HepG2 (cell line): Measurements from ENCODE around the gene UQCR11. TPM values are rescaled to one million over a fixed set of nuclear protein-coding genes. Genes with fewer than 3 reads are reported as not detected.
A peak's percentile ranks its signal among the peaks of the same experiment; 100 is the strongest.

Experiments used
- ATAC-seq: fragments of 200-7000 bp; cut with Tn5 transposase; 3 replicates; pipeline ENCODE4 v1.9.1; 2020; ENCODE audit warnings: mild to moderate bottlenecking, moderate library complexity
- BruUV-seq: library from RNA; stranded (reverse); fragments of 400-500 nt; replicated peaks from 2 replicates; lab custom pipeline; 2021; lab: Mats Ljungman, UMichigan
- CTCF ChIA-PET: fragments of 300-600 bp; formaldehyde crosslinking; extraction: SDS; loops from one replicate; lab custom pipeline; 2021; ENCODE audit warnings: low total read pairs, inconsistent platforms, low intra/inter-chr PET ratio; lab: Yijun Ruan, JAX
- POLR2A ChIA-PET: fragments of 350-600 bp; sonication (Branson Sonifier 250); formaldehyde crosslinking; loops from one replicate; lab custom pipeline; 2020; ENCODE audit warnings: antibody characterized with exemption, inconsistent platforms; lab: Yijun Ruan, JAX
- DNase-seq: peaks from one replicate; pipeline ENCODE4 v3.0.0-alpha.2; 2015; ENCODE audit warnings: low spot score
- FAIRE-seq: peaks from 3 replicates; lab custom pipeline; 2011; peaks lifted over from hg19 to GRCh38; lab: Jason Lieb, UNC
- H2AFZ ChIP-seq: one replicate; pipeline ENCODE4 v1.6.1; 2011; ENCODE audit warnings: low read length, inconsistent platforms
- H3K27ac ChIP-seq: fragments of 300-600 bp; 3 replicates; pipeline ENCODE4 v1.8.0; 2011; ENCODE audit warnings: mixed run types, mild to moderate bottlenecking, mixed read lengths, low read length, inconsistent platforms; ENCODE audit not compliant: insufficient read depth; ENCODE audit errors: extremely low read length
- H3K27me3 ChIP-seq, 2 experiments: fragments of 200-600 bp in 1 of 2; 2 replicates in 1 of 2; 3 replicates in 1 of 2; pipeline versions ENCODE4 v1.6.0 to v1.8.0; 2011; ENCODE audit warnings: low read length in 2 of 2, mild to moderate bottlenecking in 2 of 2, moderate library complexity in 2 of 2, inconsistent platforms in 1 of 2; ENCODE audit not compliant: insufficient read depth in 2 of 2, control insufficient read depth in 1 of 2
- H3K36me3 ChIP-seq, 2 experiments: fragments of 200-600 bp in 1 of 2; replicated peaks in 1 of 2; 2 replicates in 1 of 2; 3 replicates in 1 of 2; pipeline versions ENCODE4 v1.5.1 to v1.8.0; 2011; ENCODE audit warnings: low read length in 2 of 2, inconsistent platforms in 1 of 2; ENCODE audit not compliant: insufficient read depth in 2 of 2, control insufficient read depth in 1 of 2
- H3K4me1 ChIP-seq: 2 replicates; pipeline ENCODE4 v1.5.1; 2012; ENCODE audit warnings: low read length, inconsistent platforms; ENCODE audit not compliant: insufficient read depth
- H3K4me2 ChIP-seq: 2 replicates; pipeline ENCODE4 v1.6.0; 2011; ENCODE audit warnings: low read depth, low read length, inconsistent platforms
- H3K4me3 ChIP-seq, 3 experiments: fragments of 200-600 bp in 1 of 3; sonication (generic), shearing (Covaris generic) in 1 of 3; replicated peaks in 1 of 3; 2 replicates each; pipeline ENCODE4 v1.5.1; 2011 to 2016; ENCODE audit warnings: low read length in 3 of 3, inconsistent platforms in 2 of 3, low read depth in 2 of 3, mild to moderate bottlenecking in 2 of 3, control low read depth in 1 of 3, mixed read lengths in 1 of 3; ENCODE audit not compliant: insufficient read depth in 1 of 3
- H3K79me2 ChIP-seq: one replicate; pipeline ENCODE4 v1.6.1; 2011; ENCODE audit warnings: low read length, inconsistent platforms; ENCODE audit not compliant: insufficient read depth
- H3K9ac ChIP-seq: 2 replicates; pipeline ENCODE4 v1.6.0; 2011; ENCODE audit warnings: mild to moderate bottlenecking, low read depth, low read length, inconsistent platforms; ENCODE audit not compliant: insufficient read depth
- H3K9me3 ChIP-seq: 2 replicates; pipeline ENCODE4 v1.5.1; 2012; ENCODE audit warnings: mild to moderate bottlenecking, low read length
- H4K20me1 ChIP-seq: 2 replicates; pipeline ENCODE4 v1.6.0; 2011; ENCODE audit warnings: inconsistent platforms, mild to moderate bottlenecking, low read length, moderate library complexity; ENCODE audit not compliant: insufficient read depth
- CBFB ChIP-seq: sonication (generic); formaldehyde crosslinking; IDR thresholded peaks from 2 replicates; pipeline ENCODE4 v1.4.0; 2020; ENCODE audit warnings: missing genetic modification reagents
- SOX5 ChIP-seq: IDR thresholded peaks from 2 replicates; pipeline ENCODE4 v1.6.1; 2016; ENCODE audit warnings: borderline replicate concordance
- SUZ12 ChIP-seq: fragments of 150-350 bp; IDR thresholded peaks from 2 replicates; pipeline ENCODE4 v1.6.1; 2014; ENCODE audit warnings: low read depth, low read length
- ZNF709 ChIP-seq: sonication (generic); formaldehyde crosslinking; IDR thresholded peaks from 2 replicates; pipeline ENCODE4 v1.5.0; 2020; ENCODE audit warnings: mild to moderate bottlenecking, missing genetic modification reagents
- ZNF737 ChIP-seq: sonication (generic); formaldehyde crosslinking; IDR thresholded peaks from 2 replicates; pipeline ENCODE4 v1.5.0; 2020; ENCODE audit warnings: missing genetic modification reagents, mild to moderate bottlenecking, borderline replicate concordance
- ZNF878 ChIP-seq: sonication (generic); formaldehyde crosslinking; IDR thresholded peaks from 2 replicates; pipeline ENCODE4 v1.8.1; 2023; ENCODE audit warnings: mild to moderate bottlenecking, missing genetic modification reagents, moderate library complexity
- ZNF883 ChIP-seq: sonication (generic); formaldehyde crosslinking; IDR thresholded peaks from 2 replicates; pipeline ENCODE4 v1.5.1; 2020; ENCODE audit warnings: mild to moderate bottlenecking, missing genetic modification reagents; ENCODE audit errors: not compliant biosample characterization
- WGBS: methylation state at CpG from one replicate; pipeline ENCODE4 v1.1.6; 2017; ENCODE audit warnings: low lambda C conversion rate; 5-methylcytosine and 5-hydroxymethylcytosine counted together
- in situ Hi-C: cut with HindIII; loops from 2 replicates; pipeline ENCODE4 v1.10.0; 2017; ENCODE audit warnings: low pct_unique_long_range_greater_than_20kb; ENCODE audit not compliant: extremely low pct_ligation_motif_present
- intact Hi-C: fragments of 100-400 bp; cut with micrococcal nuclease; formaldehyde crosslinking; loops from one replicate; pipeline ENCODE4 v1.10.0; 2022; ENCODE audit not compliant: unreplicated experiment
- polyA plus RNA-seq, 8 experiments: library from polyadenylated mRNA; depleted of rRNA in 3 of 8; stranded (reverse) in 7 of 8; unstranded in 1 of 8; fragments of >200 nt; fragmentation: Illumina TruSeq in 4 of 8; extraction: Trizol in 4 of 8; gene quantifications; 2 replicates each; pipeline versions ENCODE4 v1.2.1 to v1.2.3, GENCODE V29; 2011 to 2016; ENCODE audit warnings: low read depth in 4 of 8, missing spikeins in 1 of 8, mixed read lengths in 1 of 8; ENCODE audit not compliant: insufficient read depth in 1 of 8
- total RNA-seq, 5 experiments: library from RNA; depleted of rRNA; stranded (reverse); fragments of >200 nt; fragmentation: Illumina TruSeq; extraction: Trizol; gene quantifications; 2 replicates each; pipeline ENCODE4 v1.2.3, GENCODE V29; 2016; ENCODE audit warnings: low read depth in 1 of 5
- TF ChIP-seq, protein P1 (sequence below): sonication (generic); formaldehyde crosslinking; IDR thresholded peaks from 2 replicates; pipeline ENCODE4 v1.5.0; 2020; ENCODE audit warnings: missing genetic modification reagents, mild to moderate bottlenecking, borderline replicate concordance
- TF ChIP-seq, protein P2 (sequence below): sonication (generic); formaldehyde crosslinking; IDR thresholded peaks from 2 replicates; pipeline ENCODE4 v1.9.0; 2021; ENCODE audit warnings: missing genetic modification reagents, mild to moderate bottlenecking, borderline replicate concordance
- TF ChIP-seq, protein P3 (sequence below): sonication (generic); formaldehyde crosslinking; IDR thresholded peaks from 2 replicates; pipeline ENCODE4 v1.4.0; 2020; ENCODE audit warnings: mild to moderate bottlenecking, missing genetic modification reagents

UQCR11 gene
- total and polyA plus RNA-seq, 2 of the 13 experiments (the other 11 are each of a cell fraction or from before 2014, with no cell fraction given) = 125 to 214 TPM

DNA sequence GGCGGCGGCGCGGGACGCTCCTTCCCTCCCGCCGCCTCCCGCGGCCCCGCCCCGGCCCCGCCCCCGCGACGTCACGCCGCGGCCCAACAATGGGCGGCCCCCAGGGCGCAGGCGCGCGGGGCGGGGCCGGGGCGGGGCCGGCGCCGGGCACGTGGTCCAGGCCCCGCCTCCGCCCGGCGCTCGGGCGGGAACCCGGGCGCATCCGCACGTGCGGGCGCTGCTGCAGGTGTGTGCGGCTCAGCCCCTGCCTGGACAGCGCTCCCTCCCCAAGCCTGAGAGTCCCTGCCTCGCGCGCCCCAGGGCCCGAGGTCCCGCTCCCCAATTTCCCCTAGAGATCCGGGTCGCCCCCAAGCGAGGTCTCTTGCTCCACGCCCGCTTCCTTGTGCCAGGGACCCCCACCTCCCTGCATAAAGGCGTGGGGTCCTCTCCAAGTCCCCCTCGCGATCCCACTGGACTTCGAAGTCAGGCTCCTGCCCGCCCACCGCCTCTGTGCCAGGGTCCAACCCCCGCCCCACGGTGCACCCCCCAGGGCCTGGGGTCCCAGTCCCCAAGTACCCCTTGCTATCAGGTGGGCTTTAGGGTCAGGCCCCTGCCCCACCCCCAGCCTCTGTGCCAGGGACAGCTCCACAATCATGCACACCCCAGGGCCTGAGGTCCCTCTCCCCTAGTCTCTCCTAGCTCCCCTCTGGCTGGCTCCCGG is 36.8 kb downstream of the UQCR11 start, which contains the start of gene MEX3D:
MEX3D (minus strand) TSS at position 6 of the 700 bp plus-strand sequence. CDS start 267 bp downstream, outside the sequence.
- ChIA-PET POLR2A (no interaction called here), CTCF (no interaction called here)
- H3K4me1 ChIP-seq = peaks cover 22% of the 10 kb centered on the region
- peak within 1 kb of the TSS; percentile 72 to 81 (median 75); a peak in 5 of 6 replicates for H3K4me3 ChIP-seq
- peaks cover 11% of the 10 kb centered on the region for H3K79me2 ChIP-seq
- intact Hi-C loops = no loop called here
- H3K9ac ChIP-seq = peak within 1 kb of the TSS; percentile 74
- in situ Hi-C loops = no loop called here
- H3K9me3 ChIP-seq = no peaks in the 10 kb centered on the region
- peak within 1 kb of the TSS; percentile 76 for H3K4me2 ChIP-seq
- no peak within 1 kb of the TSS for H2AFZ ChIP-seq
- DNase-seq (peak; percentile 34), FAIRE-seq (no peak), ATAC-seq (peak; percentile 49)
- no peak within 1 kb of the TSS for H3K27ac ChIP-seq
- peaks cover 0 to 2% of the 10 kb centered on the region in 2 experiments; a peak in 3 of 5 replicates for H3K36me3 ChIP-seq
- peaks cover 0 to 8% of the 10 kb centered on the region in 2 experiments; a peak in 2 of 5 replicates for H3K27me3 ChIP-seq
- H4K20me1 ChIP-seq = 0 out of 2 replicates have a peak, but pooled peaks cover 6% of the 10 kb centered on the region
- WGBS = 72% methylated on average over 16 of the region's 63 CpGs
- no TSS peak for BruUV-seq
- no peak for TF ChIP-seq SUZ12
- TF ChIP-seq ZNF883 = peak; percentile 74
- TF ChIP-seq, protein P1, sequence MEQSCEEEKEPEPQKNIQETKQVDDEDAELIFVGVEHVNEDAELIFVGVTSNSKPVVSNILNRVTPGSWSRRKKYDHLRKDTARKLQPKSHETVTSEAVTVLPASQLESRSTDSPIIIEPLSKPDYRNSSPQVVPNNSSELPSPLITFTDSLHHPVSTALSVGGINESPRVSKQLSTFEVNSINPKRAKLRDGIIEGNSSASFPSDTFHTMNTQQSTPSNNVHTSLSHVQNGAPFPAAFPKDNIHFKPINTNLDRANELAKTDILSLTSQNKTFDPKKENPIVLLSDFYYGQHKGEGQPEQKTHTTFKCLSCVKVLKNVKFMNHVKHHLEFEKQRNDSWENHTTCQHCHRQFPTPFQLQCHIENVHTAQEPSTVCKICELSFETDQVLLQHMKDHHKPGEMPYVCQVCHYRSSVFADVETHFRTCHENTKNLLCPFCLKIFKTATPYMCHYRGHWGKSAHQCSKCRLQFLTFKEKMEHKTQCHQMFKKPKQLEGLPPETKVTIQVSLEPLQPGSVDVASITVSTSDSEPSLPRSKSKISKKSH (CRISPR knock-in tag) = peak; percentile 64; the same call in 1 of the 2 replicates
- 0 out of 2 replicates have a peak, but pooled peaks have one; percentile 22 for TF ChIP-seq CBFB (CRISPR knock-in tag)
- TF ChIP-seq, protein P2, sequence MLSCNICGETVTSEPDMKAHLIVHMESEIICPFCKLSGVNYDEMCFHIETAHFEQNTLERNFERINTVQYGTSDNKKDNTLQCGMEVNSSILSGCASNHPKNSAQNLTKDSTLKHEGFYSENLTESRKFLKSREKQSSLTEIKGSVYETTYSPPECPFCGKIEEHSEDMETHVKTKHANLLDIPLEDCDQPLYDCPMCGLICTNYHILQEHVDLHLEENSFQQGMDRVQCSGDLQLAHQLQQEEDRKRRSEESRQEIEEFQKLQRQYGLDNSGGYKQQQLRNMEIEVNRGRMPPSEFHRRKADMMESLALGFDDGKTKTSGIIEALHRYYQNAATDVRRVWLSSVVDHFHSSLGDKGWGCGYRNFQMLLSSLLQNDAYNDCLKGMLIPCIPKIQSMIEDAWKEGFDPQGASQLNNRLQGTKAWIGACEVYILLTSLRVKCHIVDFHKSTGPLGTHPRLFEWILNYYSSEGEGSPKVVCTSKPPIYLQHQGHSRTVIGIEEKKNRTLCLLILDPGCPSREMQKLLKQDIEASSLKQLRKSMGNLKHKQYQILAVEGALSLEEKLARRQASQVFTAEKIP = no peak
- TF ChIP-seq ZNF737 (CRISPR knock-in tag) = no peak
- TF ChIP-seq, protein P3, sequence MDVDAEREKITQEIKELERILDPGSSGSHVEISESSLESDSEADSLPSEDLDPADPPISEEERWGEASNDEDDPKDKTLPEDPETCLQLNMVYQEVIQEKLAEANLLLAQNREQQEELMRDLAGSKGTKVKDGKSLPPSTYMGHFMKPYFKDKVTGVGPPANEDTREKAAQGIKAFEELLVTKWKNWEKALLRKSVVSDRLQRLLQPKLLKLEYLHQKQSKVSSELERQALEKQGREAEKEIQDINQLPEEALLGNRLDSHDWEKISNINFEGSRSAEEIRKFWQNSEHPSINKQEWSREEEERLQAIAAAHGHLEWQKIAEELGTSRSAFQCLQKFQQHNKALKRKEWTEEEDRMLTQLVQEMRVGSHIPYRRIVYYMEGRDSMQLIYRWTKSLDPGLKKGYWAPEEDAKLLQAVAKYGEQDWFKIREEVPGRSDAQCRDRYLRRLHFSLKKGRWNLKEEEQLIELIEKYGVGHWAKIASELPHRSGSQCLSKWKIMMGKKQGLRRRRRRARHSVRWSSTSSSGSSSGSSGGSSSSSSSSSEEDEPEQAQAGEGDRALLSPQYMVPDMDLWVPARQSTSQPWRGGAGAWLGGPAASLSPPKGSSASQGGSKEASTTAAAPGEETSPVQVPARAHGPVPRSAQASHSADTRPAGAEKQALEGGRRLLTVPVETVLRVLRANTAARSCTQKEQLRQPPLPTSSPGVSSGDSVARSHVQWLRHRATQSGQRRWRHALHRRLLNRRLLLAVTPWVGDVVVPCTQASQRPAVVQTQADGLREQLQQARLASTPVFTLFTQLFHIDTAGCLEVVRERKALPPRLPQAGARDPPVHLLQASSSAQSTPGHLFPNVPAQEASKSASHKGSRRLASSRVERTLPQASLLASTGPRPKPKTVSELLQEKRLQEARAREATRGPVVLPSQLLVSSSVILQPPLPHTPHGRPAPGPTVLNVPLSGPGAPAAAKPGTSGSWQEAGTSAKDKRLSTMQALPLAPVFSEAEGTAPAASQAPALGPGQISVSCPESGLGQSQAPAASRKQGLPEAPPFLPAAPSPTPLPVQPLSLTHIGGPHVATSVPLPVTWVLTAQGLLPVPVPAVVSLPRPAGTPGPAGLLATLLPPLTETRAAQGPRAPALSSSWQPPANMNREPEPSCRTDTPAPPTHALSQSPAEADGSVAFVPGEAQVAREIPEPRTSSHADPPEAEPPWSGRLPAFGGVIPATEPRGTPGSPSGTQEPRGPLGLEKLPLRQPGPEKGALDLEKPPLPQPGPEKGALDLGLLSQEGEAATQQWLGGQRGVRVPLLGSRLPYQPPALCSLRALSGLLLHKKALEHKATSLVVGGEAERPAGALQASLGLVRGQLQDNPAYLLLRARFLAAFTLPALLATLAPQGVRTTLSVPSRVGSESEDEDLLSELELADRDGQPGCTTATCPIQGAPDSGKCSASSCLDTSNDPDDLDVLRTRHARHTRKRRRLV (CRISPR knock-in tag) = 0 out of 2 replicates have a peak, but pooled peaks have one; percentile 40
- TF ChIP-seq ZNF878 (CRISPR knock-in tag) = peak; percentile 53; the same call in 1 of the 2 replicates
- peak; percentile 71; the same call in 1 of the 2 replicates for TF ChIP-seq ZNF709 (CRISPR knock-in tag)
- 0 out of 2 replicates have a peak, but pooled peaks have one; percentile 19 for TF ChIP-seq SOX5
